ENCODE measurements around the gene RGS12.

RGS12 gene, protein sequence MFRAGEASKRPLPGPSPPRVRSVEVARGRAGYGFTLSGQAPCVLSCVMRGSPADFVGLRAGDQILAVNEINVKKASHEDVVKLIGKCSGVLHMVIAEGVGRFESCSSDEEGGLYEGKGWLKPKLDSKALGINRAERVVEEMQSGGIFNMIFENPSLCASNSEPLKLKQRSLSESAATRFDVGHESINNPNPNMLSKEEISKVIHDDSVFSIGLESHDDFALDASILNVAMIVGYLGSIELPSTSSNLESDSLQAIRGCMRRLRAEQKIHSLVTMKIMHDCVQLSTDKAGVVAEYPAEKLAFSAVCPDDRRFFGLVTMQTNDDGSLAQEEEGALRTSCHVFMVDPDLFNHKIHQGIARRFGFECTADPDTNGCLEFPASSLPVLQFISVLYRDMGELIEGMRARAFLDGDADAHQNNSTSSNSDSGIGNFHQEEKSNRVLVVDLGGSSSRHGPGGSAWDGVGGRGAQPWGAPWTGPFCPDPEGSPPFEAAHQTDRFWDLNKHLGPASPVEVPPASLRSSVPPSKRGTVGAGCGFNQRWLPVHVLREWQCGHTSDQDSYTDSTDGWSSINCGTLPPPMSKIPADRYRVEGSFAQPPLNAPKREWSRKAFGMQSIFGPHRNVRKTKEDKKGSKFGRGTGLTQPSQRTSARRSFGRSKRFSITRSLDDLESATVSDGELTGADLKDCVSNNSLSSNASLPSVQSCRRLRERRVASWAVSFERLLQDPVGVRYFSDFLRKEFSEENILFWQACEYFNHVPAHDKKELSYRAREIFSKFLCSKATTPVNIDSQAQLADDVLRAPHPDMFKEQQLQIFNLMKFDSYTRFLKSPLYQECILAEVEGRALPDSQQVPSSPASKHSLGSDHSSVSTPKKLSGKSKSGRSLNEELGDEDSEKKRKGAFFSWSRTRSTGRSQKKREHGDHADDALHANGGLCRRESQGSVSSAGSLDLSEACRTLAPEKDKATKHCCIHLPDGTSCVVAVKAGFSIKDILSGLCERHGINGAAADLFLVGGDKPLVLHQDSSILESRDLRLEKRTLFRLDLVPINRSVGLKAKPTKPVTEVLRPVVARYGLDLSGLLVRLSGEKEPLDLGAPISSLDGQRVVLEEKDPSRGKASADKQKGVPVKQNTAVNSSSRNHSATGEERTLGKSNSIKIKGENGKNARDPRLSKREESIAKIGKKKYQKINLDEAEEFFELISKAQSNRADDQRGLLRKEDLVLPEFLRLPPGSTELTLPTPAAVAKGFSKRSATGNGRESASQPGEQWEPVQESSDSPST (N-terminal part only)

DNA sequence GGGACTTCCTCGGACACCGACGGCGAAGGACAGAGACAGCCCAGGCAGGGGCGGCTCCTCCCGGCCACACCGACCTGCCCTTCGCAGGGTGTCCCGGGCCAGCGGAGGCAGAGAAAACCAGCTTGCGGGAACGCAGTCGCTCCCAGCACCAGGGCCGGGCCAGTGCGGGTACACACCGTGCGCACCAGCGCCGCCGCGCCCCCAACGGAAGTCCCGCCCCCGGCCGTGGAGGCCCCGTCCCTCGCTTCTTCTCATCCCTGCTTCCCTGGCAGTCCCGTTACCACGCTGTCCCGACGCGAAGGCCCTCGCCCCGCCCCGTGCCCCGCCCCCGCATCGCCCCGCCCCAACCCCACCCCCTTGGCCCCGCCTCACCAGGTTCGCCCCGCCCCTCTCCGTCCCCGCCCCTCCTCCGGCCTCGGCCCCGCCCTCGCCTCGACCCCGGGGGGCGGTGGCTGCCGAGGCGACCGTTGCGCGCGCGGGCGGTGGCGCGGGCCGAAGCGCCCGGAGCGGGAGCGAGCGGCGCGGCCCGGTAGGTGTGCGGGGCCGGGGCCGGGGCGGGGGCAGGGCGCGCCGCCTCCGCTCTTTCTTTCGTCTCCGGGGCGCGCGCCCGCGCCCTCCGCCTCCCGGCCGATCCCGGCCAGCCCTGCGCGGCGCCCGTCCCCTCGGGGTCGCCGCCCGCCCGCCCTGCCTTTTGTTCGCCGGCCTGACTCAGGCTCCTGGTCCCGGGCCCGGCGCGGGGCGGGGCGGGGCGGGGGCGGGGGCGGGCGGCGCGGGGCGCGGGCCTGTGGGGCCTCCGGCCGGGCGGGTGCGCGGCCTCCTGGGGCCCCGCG lies at the start of gene RGS12:
Gene RGS12, plus strand, starts transcription at position 451 of the 830 bp plus-strand sequence. CDS start 23,150 bp downstream, outside the sequence.
- TF ChIP-seq, protein P1, sequence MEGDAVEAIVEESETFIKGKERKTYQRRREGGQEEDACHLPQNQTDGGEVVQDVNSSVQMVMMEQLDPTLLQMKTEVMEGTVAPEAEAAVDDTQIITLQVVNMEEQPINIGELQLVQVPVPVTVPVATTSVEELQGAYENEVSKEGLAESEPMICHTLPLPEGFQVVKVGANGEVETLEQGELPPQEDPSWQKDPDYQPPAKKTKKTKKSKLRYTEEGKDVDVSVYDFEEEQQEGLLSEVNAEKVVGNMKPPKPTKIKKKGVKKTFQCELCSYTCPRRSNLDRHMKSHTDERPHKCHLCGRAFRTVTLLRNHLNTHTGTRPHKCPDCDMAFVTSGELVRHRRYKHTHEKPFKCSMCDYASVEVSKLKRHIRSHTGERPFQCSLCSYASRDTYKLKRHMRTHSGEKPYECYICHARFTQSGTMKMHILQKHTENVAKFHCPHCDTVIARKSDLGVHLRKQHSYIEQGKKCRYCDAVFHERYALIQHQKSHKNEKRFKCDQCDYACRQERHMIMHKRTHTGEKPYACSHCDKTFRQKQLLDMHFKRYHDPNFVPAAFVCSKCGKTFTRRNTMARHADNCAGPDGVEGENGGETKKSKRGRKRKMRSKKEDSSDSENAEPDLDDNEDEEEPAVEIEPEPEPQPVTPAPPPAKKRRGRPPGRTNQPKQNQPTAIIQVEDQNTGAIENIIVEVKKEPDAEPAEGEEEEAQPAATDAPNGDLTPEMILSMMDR (IDR thresholded peaks at IDR 0.05; ENCODE audit: low read depth, low read length): no peak
- H3K4me3 ChIP-seq (ENCODE audit: low read depth, low read length): peak within 1 kb of the TSS; percentile 84

DNA sequence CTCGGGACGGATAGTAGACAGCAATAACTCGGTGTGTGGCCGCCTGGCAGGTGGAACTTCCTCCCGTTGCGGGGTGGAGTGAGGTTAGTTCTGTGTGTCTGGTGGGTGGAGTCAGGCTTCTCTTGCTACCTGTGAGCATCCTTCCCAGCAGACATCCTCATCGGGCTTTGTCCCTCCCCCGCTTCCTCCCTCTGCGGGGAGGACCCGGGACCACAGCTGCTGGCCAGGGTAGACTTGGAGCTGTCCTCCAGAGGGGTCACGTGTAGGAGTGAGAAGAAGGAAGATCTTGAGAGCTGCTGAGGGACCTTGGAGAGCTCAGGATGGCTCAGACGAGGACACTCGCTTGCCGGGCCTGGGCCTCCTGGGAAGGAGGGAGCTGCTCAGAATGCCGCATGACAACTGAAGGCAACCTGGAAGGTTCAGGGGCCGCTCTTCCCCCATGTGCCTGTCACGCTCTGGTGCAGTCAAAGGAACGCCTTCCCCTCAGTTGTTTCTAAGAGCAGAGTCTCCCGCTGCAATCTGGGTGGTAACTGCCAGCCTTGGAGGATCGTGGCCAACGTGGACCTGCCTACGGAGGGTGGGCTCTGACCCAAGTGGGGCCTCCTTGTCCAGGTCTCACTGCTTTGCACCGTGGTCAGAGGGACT lies 49.6 kb upstream of the RGS12 start:
- no peak overlapping the region for H3K4me3 ChIP-seq (ENCODE audit: low read depth, low read length)
- TF ChIP-seq, protein P1 (IDR thresholded peaks at IDR 0.05; ENCODE audit: low read depth, low read length): no peak

DNA sequence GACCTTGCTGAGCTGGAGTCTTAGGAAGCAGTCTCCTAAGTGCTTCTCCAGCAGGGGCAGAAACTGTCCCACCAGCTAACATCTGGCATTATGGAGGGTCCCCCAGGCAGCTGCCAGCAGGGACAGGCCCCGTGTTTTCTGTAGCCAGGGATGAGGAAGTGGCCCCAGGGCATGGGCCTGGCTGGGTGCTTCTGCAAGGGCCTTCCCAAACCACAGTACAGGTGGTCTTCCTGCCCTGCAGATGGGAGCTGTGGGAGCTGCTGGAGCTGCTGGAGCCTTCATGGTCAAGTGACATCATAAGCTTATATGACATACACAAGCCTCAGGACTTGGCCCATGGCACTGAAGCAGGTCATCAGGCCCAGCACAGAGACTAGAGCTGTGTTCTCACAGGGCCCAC lies 48.8 kb upstream of the RGS12 start:
- no peak overlapping the region for H3K4me3 ChIP-seq (ENCODE audit: low read depth, low read length)
- TF ChIP-seq, protein P1 (IDR thresholded peaks at IDR 0.05; ENCODE audit: low read depth, low read length): no peak

DNA sequence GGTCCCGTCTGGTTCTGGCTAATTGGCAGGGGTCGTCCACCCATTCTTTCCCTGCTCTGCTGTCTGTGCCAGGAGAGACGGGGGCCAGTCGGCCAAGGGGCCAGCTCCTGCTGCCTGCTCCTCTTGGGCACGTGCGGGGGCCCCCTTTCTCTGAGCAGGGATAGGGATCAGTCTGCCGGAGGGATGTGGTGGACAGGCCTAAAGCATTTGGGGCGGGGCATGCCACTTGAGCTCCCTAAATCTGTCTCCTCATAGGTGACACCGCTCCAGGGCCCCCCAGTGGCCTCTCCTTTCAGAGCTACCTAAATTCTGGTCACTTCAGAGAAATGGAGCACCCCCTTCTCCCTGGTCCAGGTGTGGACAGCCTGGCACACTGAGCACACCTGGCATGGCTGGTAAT lies 48.1 kb upstream of the RGS12 start:
- no peak overlapping the region for H3K4me3 ChIP-seq (ENCODE audit: low read depth, low read length)
- TF ChIP-seq, protein P1 (IDR thresholded peaks at IDR 0.05; ENCODE audit: low read depth, low read length): no peak

DNA sequence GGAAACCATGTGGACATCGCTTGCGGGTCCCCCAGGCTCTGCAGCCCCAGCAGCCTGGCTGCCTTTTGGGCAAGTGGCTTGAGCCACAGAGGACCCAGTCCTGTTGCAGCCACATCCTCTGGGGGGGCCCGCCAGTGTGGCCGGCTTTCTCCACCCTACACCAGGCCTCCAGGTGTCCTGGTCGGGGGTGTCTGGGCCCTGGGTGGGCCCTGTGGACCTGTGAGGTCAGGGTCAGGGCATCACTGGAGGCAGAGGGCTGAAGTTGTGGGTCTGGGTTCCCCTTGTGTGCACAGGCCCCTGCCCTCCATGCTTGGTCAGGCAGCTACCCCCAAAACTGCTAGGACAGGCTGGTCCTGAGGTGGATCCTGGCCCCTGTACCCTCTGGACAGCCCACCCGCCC lies 47.1 kb upstream of the RGS12 start:
- H3K4me3 ChIP-seq (ENCODE audit: low read depth, low read length): no peak overlapping the region
- TF ChIP-seq, protein P1 (IDR thresholded peaks at IDR 0.05; ENCODE audit: low read depth, low read length): no peak

All from WI38 (cell line).